Activated CD4-positive, alpha-beta memory T cell treated with anti-CD3 and anti-CD28 coated beads, Interleukin-2, amount 10 ng/mL, durations not matched to agents 7 days and 5 days (primary cell): ENCODE measurements around the gene UBTD1. TPM values are rescaled to one million over a fixed set of nuclear protein-coding genes. Genes with fewer than 3 reads are reported as not detected.
"Not testable (repeated sequence)": the region's sequence is repeated elsewhere in the genome, so short reads cannot be mapped to it uniquely, and the experiment has no call there.

Experiments used
- CTCF ChIA-PET: fragments of 350-600 bp; sonication (Branson Sonifier 250); formaldehyde crosslinking; loops from one replicate; lab custom pipeline; 2021; ENCODE audit warnings: antibody characterized with exemption, inconsistent platforms; lab: Charles Lee
- POLR2A ChIA-PET: fragments of 350-600 bp; sonication (Branson Sonifier 250); formaldehyde crosslinking; loops from one replicate; lab custom pipeline; 2021; ENCODE audit warnings: antibody characterized with exemption; lab: Charles Lee
- DNase-seq: peaks from one replicate; pipeline ENCODE4 v3.0.0-alpha.2; 2020
- H3K27ac Mint-ChIP-seq: one replicate; pipeline ENCODE4 v1.8.0; 2021; ENCODE audit warnings: mild to moderate bottlenecking, mixed read lengths
- H3K27me3 Mint-ChIP-seq: one replicate; pipeline ENCODE4 v1.8.0; 2021; ENCODE audit warnings: mixed read lengths
- H3K36me3 Mint-ChIP-seq: one replicate; pipeline ENCODE4 v1.8.0; 2021; ENCODE audit warnings: low read depth, mixed read lengths
- H3K4me1 Mint-ChIP-seq: one replicate; pipeline ENCODE4 v1.8.0; 2021; ENCODE audit warnings: mixed read lengths
- H3K4me3 Mint-ChIP-seq: one replicate; pipeline ENCODE4 v1.8.0; 2021; ENCODE audit warnings: mild to moderate bottlenecking, mixed read lengths
- H3K9me3 Mint-ChIP-seq: one replicate; pipeline ENCODE4 v1.8.0; 2021; ENCODE audit warnings: mixed read lengths
- total RNA-seq, 2 experiments: library from RNA; stranded (reverse); gene quantifications; one replicate each; pipeline ENCODE4 v1.2.3, GENCODE V29; 2021

Gene UBTD1
- total RNA-seq, 2 experiments from 2014 or later = 1.4 to 1.6 TPM

- no peak overlapping the region for H3K4me3 Mint-ChIP-seq
- H3K36me3 Mint-ChIP-seq = no peaks in the 10 kb centered on the region
- H3K4me1 Mint-ChIP-seq = peaks cover 2% of the 10 kb centered on the region
- no peak for DNase-seq
- CTCF ChIA-PET = interaction anchor here (1.0 to 2.2 kb wide), 2 partner anchors 10 to 14 kb away, joined by 3 to 5 read pairs; no protein-coding TSS in a partner anchor
- no peak overlapping the region for H3K27ac Mint-ChIP-seq
- POLR2A ChIA-PET = no interaction called here
- no peaks in the 10 kb centered on the region for H3K27me3 Mint-ChIP-seq
- no peaks in the 10 kb centered on the region for H3K9me3 Mint-ChIP-seq
These were observed 50.2 kb downstream of the UBTD1 start for GRCh38 chr10:97548828-97549455.

GRCh38 chr10:97549587-97550322, 51.0 kb downstream of the UBTD1 start:
- POLR2A ChIA-PET = no interaction called here

GRCh38 chr10:97550336-97551149, 51.8 kb downstream of the UBTD1 start:
- no peaks in the 10 kb centered on the region for H3K36me3 Mint-ChIP-seq
- H3K27ac Mint-ChIP-seq = no peak overlapping the region
- no peak overlapping the region for H3K4me3 Mint-ChIP-seq
- ChIA-PET CTCF (interaction anchor here (2.2 to 6.0 kb wide), 2 partner anchors 12 to 16 kb away, joined by 5 to 53 read pairs; no protein-coding TSS in a partner anchor), POLR2A (no interaction called here)
- H3K4me1 Mint-ChIP-seq = peaks cover 2% of the 10 kb centered on the region
- no peak for DNase-seq
- no peaks in the 10 kb centered on the region for H3K9me3 Mint-ChIP-seq
- H3K27me3 Mint-ChIP-seq = no peaks in the 10 kb centered on the region

More at GRCh38 chr10:97549587-97550322, 51.0 kb downstream of the UBTD1 start:
- Mint-ChIP-seq H3K9me3 (no peaks in the 10 kb centered on the region), H3K4me1 (peaks cover 2% of the 10 kb centered on the region), H3K4me3 (no peak overlapping the region), H3K36me3 (no peaks in the 10 kb centered on the region), H3K27ac (no peak overlapping the region), H3K27me3 (no peaks in the 10 kb centered on the region)
- DNase-seq = no peak
- CTCF ChIA-PET = interaction anchor here (2.2 to 6.0 kb wide), 2 partner anchors 11 to 15 kb away, joined by 5 to 53 read pairs; no protein-coding TSS in a partner anchor

DNA sequence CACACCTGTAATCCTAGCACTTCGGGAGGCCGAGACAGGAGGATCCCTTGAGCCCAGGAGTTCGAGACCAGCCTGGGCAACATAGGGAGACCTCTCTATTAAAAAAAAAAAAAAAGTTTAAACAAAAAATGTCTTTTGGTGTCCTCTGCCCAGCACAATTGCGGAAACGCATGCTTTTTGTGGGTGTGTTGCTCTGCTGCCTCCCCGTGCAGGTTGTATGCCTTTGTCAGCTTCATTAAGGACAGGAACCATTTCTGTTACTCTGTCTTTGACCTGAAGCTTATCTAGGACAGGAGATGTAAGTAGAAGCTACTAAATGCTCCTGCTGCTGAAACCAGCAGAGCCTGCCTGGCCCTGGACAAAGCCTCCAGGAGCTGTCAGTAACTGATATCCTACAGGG, 52.5 kb downstream of the UBTD1 start:
- Mint-ChIP-seq H3K4me1 (peaks cover 2% of the 10 kb centered on the region), H3K36me3 (no peaks in the 10 kb centered on the region), H3K27me3 (no peaks in the 10 kb centered on the region), H3K27ac (no peak overlapping the region), H3K9me3 (no peaks in the 10 kb centered on the region), H3K4me3 (no peak overlapping the region)
- DNase-seq = no peak
- ChIA-PET CTCF (interaction anchor here (1.8 to 6.0 kb wide), 2 partner anchors 17 to 29 kb away, joined by 4 to 53 read pairs; no protein-coding TSS in a partner anchor), POLR2A (no interaction called here)

- H3K27ac Mint-ChIP-seq = no peak overlapping the region
- no peaks in the 10 kb centered on the region for H3K9me3 Mint-ChIP-seq
- H3K36me3 Mint-ChIP-seq = no peaks in the 10 kb centered on the region
- ChIA-PET CTCF (interaction anchor here (0.7 to 6.0 kb wide), 15 partner anchors 8 to 275 kb away, joined by 3 to 53 read pairs (median 5); partner anchors contain the start of genes ANKRD2, MMS19, RRP12 and UBTD1), POLR2A (no interaction called here)
- H3K27me3 Mint-ChIP-seq = no peaks in the 10 kb centered on the region
- no peak overlapping the region for H3K4me3 Mint-ChIP-seq
- H3K4me1 Mint-ChIP-seq = peaks cover 2% of the 10 kb centered on the region
- DNase-seq = peak; percentile 66
These were observed 54.9 kb downstream of the UBTD1 start for GRCh38 chr10:97553575-97554031.

- H3K4me1 Mint-ChIP-seq, H3K27ac Mint-ChIP-seq, H3K4me3 Mint-ChIP-seq, DNase-seq, POLR2A ChIA-PET, H3K27me3 Mint-ChIP-seq, H3K9me3 Mint-ChIP-seq, H3K36me3 Mint-ChIP-seq: not testable (repeated sequence)
- CTCF ChIA-PET = interaction anchor here (0.8 to 6.0 kb wide), 10 partner anchors 9 to 154 kb away, joined by 3 to 53 read pairs (median 6); partner anchors contain the start of genes ANKRD2, MMS19, RRP12 and UBTD1
These were observed 55.6 kb downstream of the UBTD1 start for GRCh38 chr10:97554336-97554735.

GRCh38 chr10:97555541-97555940, 56.8 kb downstream of the UBTD1 start:
- CTCF ChIA-PET = interaction anchor here (1.8 to 6.0 kb wide), 3 partner anchors 15 to 56 kb away, joined by 6 to 53 read pairs (median 19); partner anchors contain the start of genes ANKRD2, MMS19 and UBTD1
- H3K4me3 Mint-ChIP-seq, H3K9me3 Mint-ChIP-seq, H3K36me3 Mint-ChIP-seq, H3K4me1 Mint-ChIP-seq, H3K27ac Mint-ChIP-seq, H3K27me3 Mint-ChIP-seq, POLR2A ChIA-PET, DNase-seq: not testable (repeated sequence)

DNA sequence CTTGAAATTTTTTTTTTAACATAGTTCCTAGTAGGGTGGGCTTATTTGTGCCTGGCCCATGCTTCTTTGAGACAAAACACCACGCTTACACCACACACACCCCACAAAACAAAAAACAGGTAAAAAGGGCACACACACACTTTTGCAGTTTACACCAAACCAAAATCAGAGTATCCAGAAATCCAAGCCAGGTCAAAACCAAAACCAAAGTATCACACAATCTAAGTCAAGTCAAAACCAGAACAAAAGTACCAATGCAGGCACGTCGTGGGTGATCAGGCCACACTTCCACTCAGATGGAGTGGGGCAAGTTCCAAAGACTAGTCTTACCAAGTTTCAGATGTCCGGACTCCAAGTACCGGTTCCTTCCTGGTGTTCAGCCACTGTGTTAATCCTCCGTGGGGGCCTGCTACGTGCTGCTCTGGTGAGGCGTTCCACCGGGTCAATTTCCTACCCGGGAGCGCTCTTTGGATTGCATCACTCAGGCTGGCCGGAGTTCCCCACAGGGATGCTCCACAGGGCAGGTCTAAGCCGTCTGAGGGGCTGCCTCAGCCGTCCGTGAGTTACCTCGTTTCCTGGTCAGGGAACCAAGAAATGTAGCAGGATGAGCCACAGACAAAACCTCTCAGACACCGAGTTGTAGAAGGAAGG, 62.1 kb downstream of the UBTD1 start:
- H3K27ac Mint-ChIP-seq, POLR2A ChIA-PET, H3K36me3 Mint-ChIP-seq, H3K9me3 Mint-ChIP-seq, CTCF ChIA-PET, DNase-seq, H3K4me3 Mint-ChIP-seq, H3K27me3 Mint-ChIP-seq: not testable (repeated sequence)
- peaks cover 12% of the 10 kb centered on the region for H3K4me1 Mint-ChIP-seq

DNA sequence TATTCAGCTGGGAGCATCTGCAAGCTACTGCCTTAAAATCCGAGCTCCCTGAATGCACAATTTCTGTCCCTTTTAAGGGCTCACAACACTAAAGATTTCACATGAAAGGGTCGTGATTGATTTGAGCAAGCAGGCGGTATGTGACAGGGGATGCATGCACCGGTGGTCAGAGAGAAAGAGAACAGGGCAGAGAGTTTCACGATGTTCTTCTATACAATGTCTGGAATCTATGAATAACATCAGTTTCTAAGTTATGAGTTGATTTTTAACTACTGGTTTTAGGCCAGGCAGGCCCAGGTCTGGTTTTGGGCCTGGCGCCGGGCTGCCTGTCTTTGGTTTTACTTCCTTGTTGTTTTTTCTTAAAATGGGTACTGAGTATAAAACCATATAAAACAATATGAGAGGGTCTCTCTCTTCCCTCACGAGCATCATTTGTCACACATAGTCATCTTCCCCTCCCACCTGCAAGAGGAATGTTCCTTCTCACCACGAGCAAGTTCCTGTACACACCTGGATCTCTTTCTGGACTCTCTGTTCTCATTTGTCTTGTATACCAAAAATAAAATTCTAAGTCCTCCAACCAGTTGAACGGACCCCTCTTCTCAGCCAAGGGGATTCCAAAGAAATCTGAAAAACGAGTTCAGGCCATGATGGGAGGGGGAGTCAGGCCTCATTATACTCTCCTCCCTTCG, 62.8 kb downstream of the UBTD1 start:
- H3K27me3 Mint-ChIP-seq, H3K9me3 Mint-ChIP-seq, H3K4me3 Mint-ChIP-seq, H3K27ac Mint-ChIP-seq, CTCF ChIA-PET, POLR2A ChIA-PET, H3K36me3 Mint-ChIP-seq, DNase-seq: not testable (repeated sequence)
- H3K4me1 Mint-ChIP-seq = peaks cover 14% of the 10 kb centered on the region

DNA sequence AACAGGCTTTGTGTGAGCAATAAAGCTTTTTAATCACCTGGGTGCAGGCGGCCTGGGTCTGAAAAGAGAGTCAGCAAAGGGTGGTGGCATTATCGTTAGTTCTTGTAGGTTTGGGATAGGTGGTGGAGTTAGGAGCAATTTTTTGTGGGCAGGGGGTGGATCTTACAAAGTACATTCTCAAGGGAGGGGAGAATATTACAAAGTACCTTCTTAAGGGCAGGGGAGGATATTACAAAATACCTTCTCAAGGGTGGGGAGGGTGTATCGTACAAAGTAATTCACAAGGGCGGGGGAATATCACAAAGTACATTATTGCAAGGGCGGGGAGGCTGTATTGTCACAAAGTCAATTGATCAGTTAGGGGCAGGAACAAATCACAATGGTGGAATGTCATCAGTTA, 63.6 kb downstream of the UBTD1 start:
- POLR2A ChIA-PET, CTCF ChIA-PET, DNase-seq, H3K36me3 Mint-ChIP-seq, H3K4me3 Mint-ChIP-seq, H3K27me3 Mint-ChIP-seq, H3K9me3 Mint-ChIP-seq, H3K27ac Mint-ChIP-seq: not testable (repeated sequence)
- peaks cover 15% of the 10 kb centered on the region for H3K4me1 Mint-ChIP-seq

GRCh38 chr10:97563337-97563736, 64.6 kb downstream of the UBTD1 start:
- H3K4me3 Mint-ChIP-seq = no peak overlapping the region
- H3K4me1 Mint-ChIP-seq = peaks cover 15% of the 10 kb centered on the region
- ChIA-PET POLR2A (no interaction called here), CTCF (no interaction called here)
- no peaks in the 10 kb centered on the region for H3K36me3 Mint-ChIP-seq
- H3K9me3 Mint-ChIP-seq = peaks cover 4% of the 10 kb centered on the region
- H3K27me3 Mint-ChIP-seq = no peaks in the 10 kb centered on the region
- H3K27ac Mint-ChIP-seq = no peak overlapping the region
- DNase-seq = no peak

GRCh38 chr10:97564776-97565175, 66.1 kb downstream of the UBTD1 start:
- DNase-seq = no peak
- no peak overlapping the region for H3K4me3 Mint-ChIP-seq
- no peak overlapping the region for H3K27ac Mint-ChIP-seq
- POLR2A ChIA-PET = no interaction called here
- CTCF ChIA-PET = no interaction called here
- H3K36me3 Mint-ChIP-seq = no peaks in the 10 kb centered on the region
- peaks cover 15% of the 10 kb centered on the region for H3K4me1 Mint-ChIP-seq
- H3K27me3 Mint-ChIP-seq = no peaks in the 10 kb centered on the region
- peaks cover 4% of the 10 kb centered on the region for H3K9me3 Mint-ChIP-seq
